PC-3 (cell line): ENCODE measurements around the gene SLC6A3. TPM values are rescaled to one million over a fixed set of nuclear protein-coding genes. Genes with fewer than 3 reads are reported as not detected.
"Not testable (repeated sequence)": the region's sequence is repeated elsewhere in the genome, so short reads cannot be mapped to it uniquely, and the experiment has no call there.

ENCODE experiments used
- ATAC-seq: fragments of 200-7000 bp; cut with Tn5 transposase; 2 replicates; pipeline ENCODE4 v1.9.1; 2020; ENCODE audit warnings: mild to moderate bottlenecking, moderate library complexity
- BruUV-seq: library from RNA; stranded (reverse); fragments of 400-500 nt; replicated peaks from 2 replicates; lab custom pipeline; 2021; lab: Mats Ljungman, UMichigan
- CTCF ChIA-PET: fragments of 300-600 bp; sonication (Branson Sonifier 250); formaldehyde crosslinking; loops from one replicate; lab custom pipeline; 2022; ENCODE audit warnings: antibody characterized with exemption; lab: Charles Lee
- POLR2A ChIA-PET: fragments of 300-600 bp; sonication (Branson Sonifier 250); formaldehyde crosslinking; loops from one replicate; lab custom pipeline; 2022; ENCODE audit warnings: antibody characterized with exemption; ENCODE audit not compliant: unreplicated experiment; lab: Charles Lee
- DNase-seq: peaks from one replicate; pipeline ENCODE4 v3.0.0-alpha.2; 2015
- H2AFZ ChIP-seq: fragments of 300-600 bp; sonication (generic); 2 replicates; pipeline ENCODE4 v1.6.0; 2016; ENCODE audit warnings: antibody characterized with exemption, low read length
- H3F3A ChIP-seq: fragments of 300-600 bp; sonication (generic); one replicate; pipeline ENCODE4 v1.6.0; 2017; ENCODE audit warnings: antibody characterized with exemption, low read length, control low read depth, mild to moderate bottlenecking; ENCODE audit not compliant: unreplicated experiment
- H3K27ac ChIP-seq: fragments of 300-600 bp; sonication (generic); 2 replicates; pipeline ENCODE4 v1.5.1; 2016; ENCODE audit warnings: mild to moderate bottlenecking, low read length
- H3K27me3 ChIP-seq: fragments of 300-600 bp; sonication (generic); 2 replicates; pipeline ENCODE4 v1.6.1; 2016; ENCODE audit warnings: low read length, mixed read lengths
- H3K36me3 ChIP-seq: fragments of 300-600 bp; sonication (generic); 2 replicates; pipeline ENCODE4 v1.6.1; 2016; ENCODE audit warnings: low read depth, mixed run types, low read length, mixed read lengths
- H3K4me1 ChIP-seq: fragments of 300-600 bp; sonication (generic); 2 replicates; pipeline ENCODE4 v1.5.1; 2016; ENCODE audit warnings: low read length; ENCODE audit not compliant: insufficient read depth
- H3K4me2 ChIP-seq: fragments of 300-600 bp; sonication (generic); 2 replicates; pipeline ENCODE4 v1.6.0; 2016; ENCODE audit warnings: low read length
- H3K4me3 ChIP-seq: fragments of 300-600 bp; sonication (generic); 2 replicates; pipeline ENCODE4 v1.5.1; 2016; ENCODE audit warnings: mild to moderate bottlenecking, low read length, mixed read lengths
- H3K79me2 ChIP-seq: fragments of 300-600 bp; sonication (generic); 2 replicates; pipeline ENCODE4 v1.6.1; 2017; ENCODE audit warnings: low read length, mixed read lengths
- H3K9ac ChIP-seq: fragments of 300-600 bp; sonication (generic); 2 replicates; pipeline ENCODE4 v1.6.0; 2016; ENCODE audit warnings: mild to moderate bottlenecking, low read length
- H3K9me2 ChIP-seq: fragments of 300-600 bp; sonication (generic); replicated peaks from 2 replicates; pipeline ENCODE4 v1.6.1; 2016; ENCODE audit warnings: mixed run types, low read length, mixed read lengths
- H3K9me3 ChIP-seq: fragments of 300-600 bp; sonication (generic); 2 replicates; pipeline ENCODE4 v1.6.1; 2016; ENCODE audit warnings: low read length, mixed read lengths
- H4K20me1 ChIP-seq: fragments of 300-600 bp; sonication (generic); 2 replicates; pipeline ENCODE4 v1.6.1; 2016; ENCODE audit warnings: low read length, mixed read lengths
- CTCF ChIP-seq: fragments of 300-600 bp; sonication (generic); conservative IDR thresholded peaks from 2 replicates; pipeline ENCODE4 v1.5.1; 2017; ENCODE audit warnings: antibody characterized with exemption, low read depth, mild to moderate bottlenecking, low read length
- EZH2 ChIP-seq: fragments of 300-600 bp; sonication (generic); IDR thresholded peaks from one replicate; pipeline ENCODE4 v1.6.1; 2017; ENCODE audit warnings: antibody characterized with exemption, mild to moderate bottlenecking, low read length; ENCODE audit not compliant: unreplicated experiment
- EZH2phosphoT487 ChIP-seq: fragments of 300-600 bp; sonication (generic); IDR thresholded peaks from 2 replicates; pipeline ENCODE4 v1.6.1; 2018; ENCODE audit warnings: mild to moderate bottlenecking, antibody characterized with exemption, low read length, borderline replicate concordance
- intact Hi-C: fragments of 100-400 bp; cut with micrococcal nuclease; formaldehyde crosslinking; loops from 2 replicates; pipeline ENCODE4 v1.9.0; 2023
- total RNA-seq: library from RNA; depleted of rRNA; stranded (reverse); fragments of >200 nt; gene quantifications from 2 replicates; pipeline ENCODE4 v1.2.3, GENCODE V29; 2014

Gene SLC6A3
- total RNA-seq, 1 experiment from 2014 or later, result not detected

- H3K9ac ChIP-seq, result no peak overlapping the region
- H3K27me3 ChIP-seq, result no peaks in the 10 kb centered on the region
- DNase-seq (no peak), ATAC-seq (no peak)
- H3K4me3 ChIP-seq, result no peak overlapping the region
- no peaks in the 10 kb centered on the region for H3K9me3 ChIP-seq
- H3K4me1 ChIP-seq, result no peaks in the 10 kb centered on the region
- intact Hi-C loops, result loop anchor here (5.0 kb wide), 1 partner anchor 166 kb away; no protein-coding TSS in a partner anchor
- no peak overlapping the region for H3K27ac ChIP-seq
- ChIA-PET POLR2A (no interaction called here), CTCF (no interaction called here)
- no peak overlapping the region for H3K4me2 ChIP-seq
- BruUV-seq, result no TSS peak
- H3K9me2 ChIP-seq, result no peaks in the 10 kb centered on the region
- no peaks in the 10 kb centered on the region for H3K79me2 ChIP-seq
- TF ChIP-seq EZH2 (no peak), CTCF (no peak), EZH2phosphoT487 (no peak)
- H2AFZ ChIP-seq, result no peak overlapping the region
- no peaks in the 10 kb centered on the region for H4K20me1 ChIP-seq
- H3K36me3 ChIP-seq, result peaks cover 53% of the 10 kb centered on the region
- H3F3A ChIP-seq, result no peaks in the 10 kb centered on the region
Observed at GRCh38 chr5:1476181-1476966, 31.1 kb upstream of the SLC6A3 start.

DNA sequence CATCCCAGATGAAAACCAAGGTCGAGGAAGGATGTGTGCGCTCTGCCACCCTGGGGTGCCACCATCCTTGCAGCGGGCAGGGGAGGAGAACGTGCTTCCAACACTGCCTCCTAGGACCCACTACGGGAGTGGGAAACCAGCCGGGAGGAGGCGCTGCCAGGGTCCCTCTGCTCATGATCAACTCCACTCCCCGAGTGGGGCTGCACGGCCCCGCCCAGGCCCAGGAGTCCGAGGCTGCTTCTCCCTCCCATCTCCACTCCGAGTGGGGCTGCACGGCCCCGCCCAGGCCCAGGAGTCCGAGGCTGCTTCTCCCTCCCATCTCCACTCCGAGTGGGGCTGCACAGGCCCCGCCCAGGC lies 30.3 kb upstream of the SLC6A3 start:
- H2AFZ ChIP-seq, POLR2A ChIA-PET: not testable (repeated sequence)
- intact Hi-C loops, result loop anchor here (5.0 kb wide), 1 partner anchor 167 kb away; no protein-coding TSS in a partner anchor

GRCh38 chr5:1474866-1475543 lies 29.8 kb upstream of the SLC6A3 start:
- no TSS peak for BruUV-seq
- TF ChIP-seq EZH2phosphoT487 (no peak), CTCF (no peak), EZH2 (no peak)
- Histone ChIP-seq H3K9me3 (no peaks in the 10 kb centered on the region), H4K20me1 (no peaks in the 10 kb centered on the region), H3K4me1 (peaks cover 4% of the 10 kb centered on the region; the same call in 1 of the 2 replicates), H3K27me3 (no peaks in the 10 kb centered on the region), H3K27ac (no peak overlapping the region), H3K9me2 (no peaks in the 10 kb centered on the region), H3K9ac (no peak overlapping the region), H3F3A (no peaks in the 10 kb centered on the region), H2AFZ (no peak overlapping the region), H3K4me3 (no peak overlapping the region), H3K79me2 (no peaks in the 10 kb centered on the region), H3K4me2 (no peak overlapping the region), H3K36me3 (peaks cover 53% of the 10 kb centered on the region)
- no peak for DNase-seq
- no peak for ATAC-seq
- POLR2A ChIA-PET, result no interaction called here
- intact Hi-C loops, result loop anchor here (5.0 kb wide), 1 partner anchor 167 kb away; no protein-coding TSS in a partner anchor
- CTCF ChIA-PET, result no interaction called here

More for the DNA sequence above, 30.3 kb upstream of the SLC6A3 start:
- H4K20me1 ChIP-seq, H3K4me3 ChIP-seq, H3K9me3 ChIP-seq, H3K27me3 ChIP-seq, H3K27ac ChIP-seq, BruUV-seq, ATAC-seq, DNase-seq, H3F3A ChIP-seq, H3K79me2 ChIP-seq, H3K9ac ChIP-seq, H3K4me1 ChIP-seq, CTCF ChIA-PET, H3K4me2 ChIP-seq, H3K9me2 ChIP-seq: not testable (repeated sequence)
- peaks cover 53% of the 10 kb centered on the region for H3K36me3 ChIP-seq
